Activated effector memory CD4-positive, alpha-beta T cell treated with Interleukin-2 at 50 U/mL for 16 hours (primary cell): ENCODE results near the gene PAPPA.

Experiments used
- DNase-seq: peaks from one replicate; pipeline ENCODE4 v3.0.0-alpha.2; 2020

PAPPA gene

GRCh38 chr9:116154334-116154975 lies 864 bp downstream of the PAPPA start:
- DNase-seq, result no peak

- no peak for DNase-seq
Observed at GRCh38 chr9:116154976-116155697, 1.5 kb downstream of the PAPPA start.

GRCh38 chr9:116155698-116156039 lies 2.1 kb downstream of the PAPPA start:
- no peak for DNase-seq

DNA sequence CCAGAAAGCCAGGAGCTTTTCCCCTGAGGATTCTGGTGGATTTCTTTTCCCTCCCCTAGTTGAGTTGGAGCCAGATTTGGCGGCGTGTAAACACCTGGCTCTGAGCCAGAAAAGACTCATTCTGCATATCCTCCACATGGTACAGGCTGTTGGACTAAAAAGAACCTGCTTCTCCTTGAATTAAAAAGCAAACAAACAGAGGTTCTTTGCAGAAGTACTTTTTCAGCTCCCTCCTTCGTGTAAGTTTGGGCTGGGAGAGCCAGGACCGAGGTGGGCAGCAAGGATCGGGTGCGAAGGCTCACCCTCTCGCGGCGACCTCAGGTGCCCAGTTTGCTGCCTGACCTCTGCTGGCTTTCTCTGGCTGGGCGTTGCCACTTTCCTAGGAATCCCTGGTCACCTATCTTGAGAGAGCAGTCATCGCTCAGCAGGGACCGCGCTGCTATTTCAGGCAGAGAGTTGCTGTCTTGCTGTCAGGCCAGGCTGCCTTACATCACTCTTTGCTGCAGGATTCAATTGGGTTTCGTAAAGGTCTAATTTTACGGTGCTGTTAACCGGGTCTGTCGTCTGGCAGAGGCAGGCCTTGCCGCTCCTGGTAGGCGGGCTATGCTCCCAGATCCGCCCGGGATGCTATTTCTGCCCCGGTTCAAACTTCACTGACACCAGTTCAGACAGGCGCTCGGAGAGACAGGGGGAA lies 3.2 kb downstream of the PAPPA start:
- DNase-seq, result no peak

DNA sequence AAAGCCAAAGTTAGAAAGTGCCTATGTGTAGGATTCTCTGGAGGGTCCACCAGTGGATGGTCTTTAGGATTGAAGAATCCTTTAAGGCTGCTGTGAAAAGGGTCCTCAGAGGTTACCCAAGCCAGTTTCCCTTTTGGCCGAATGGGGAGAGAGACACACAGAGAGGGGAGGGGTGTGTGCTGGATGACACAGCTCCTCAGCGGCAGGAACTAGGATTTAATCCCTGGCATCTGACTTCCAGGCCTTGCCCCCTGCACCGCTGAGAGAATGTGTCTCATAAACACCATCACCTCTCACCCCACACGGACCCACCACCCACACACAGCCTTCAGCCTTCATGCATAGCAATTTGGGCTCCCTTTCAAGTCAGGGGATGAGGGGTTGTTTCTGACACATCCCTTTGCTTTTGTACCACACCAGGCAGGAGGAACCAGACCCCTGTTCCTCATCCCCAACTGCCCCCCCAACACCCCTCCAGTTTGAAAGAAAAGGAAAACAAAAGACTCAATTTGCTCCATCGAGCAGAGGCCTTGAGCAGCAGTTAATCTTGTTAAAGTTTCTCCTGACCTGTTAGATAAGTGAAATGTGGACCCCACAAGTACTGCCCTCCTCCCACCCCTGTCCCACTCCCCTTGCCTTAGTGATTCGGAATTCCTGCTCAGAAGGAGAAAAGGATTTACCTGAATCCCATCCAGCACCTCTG lies 4.0 kb downstream of the PAPPA start:
- DNase-seq, result no peak

DNA sequence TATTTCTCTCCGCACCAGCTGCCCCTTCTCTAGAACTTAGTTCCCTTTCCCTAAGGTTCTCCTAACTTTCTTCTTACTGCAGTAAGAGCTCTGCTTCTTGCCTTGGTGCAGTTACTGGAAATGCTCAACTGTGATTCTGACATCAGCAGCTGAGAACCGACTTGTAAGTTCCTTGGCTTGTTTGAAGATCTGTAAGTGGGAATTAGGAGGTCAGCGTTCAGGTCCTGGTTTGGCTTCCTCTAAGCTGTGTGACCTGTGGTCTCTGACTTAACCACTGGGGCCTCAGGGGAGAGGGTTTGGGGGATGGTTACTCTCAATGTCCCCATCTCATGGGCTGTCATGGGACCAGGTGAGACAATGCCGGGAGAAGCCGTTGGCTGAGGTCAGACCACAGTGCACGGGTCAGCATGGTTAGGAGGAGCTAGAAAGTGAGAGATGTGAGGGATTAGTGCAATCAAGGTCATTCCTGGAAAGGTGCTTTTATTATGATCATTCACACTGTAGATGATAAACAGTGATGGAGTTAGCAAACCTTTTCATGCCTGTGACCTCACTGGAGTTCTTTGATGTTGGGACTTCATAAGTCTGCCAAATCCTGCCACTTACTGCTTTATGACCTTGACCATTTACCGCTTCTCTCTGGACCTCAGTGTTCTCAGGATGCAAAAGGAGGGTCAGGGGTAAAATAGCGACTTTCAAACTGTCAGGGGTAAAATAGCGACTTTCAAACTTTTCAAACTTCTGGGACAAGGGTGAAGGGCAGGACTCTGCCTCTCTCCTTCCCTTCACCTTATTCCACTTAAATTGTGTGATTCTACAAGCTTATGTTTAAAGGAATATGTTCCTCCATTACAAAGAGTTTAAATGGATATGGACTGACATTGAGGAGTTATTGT lies 7.3 kb downstream of the PAPPA start:
- no peak for DNase-seq

GRCh38 chr9:116162241-116162781 lies 8.7 kb downstream of the PAPPA start:
- no peak for DNase-seq

GRCh38 chr9:116163293-116164055 lies 9.9 kb downstream of the PAPPA start:
- DNase-seq, result no peak

GRCh38 chr9:116165912-116166311 lies 12.3 kb downstream of the PAPPA start:
- DNase-seq, result no peak

GRCh38 chr9:116166713-116167112 lies 13.1 kb downstream of the PAPPA start:
- no peak for DNase-seq

DNA sequence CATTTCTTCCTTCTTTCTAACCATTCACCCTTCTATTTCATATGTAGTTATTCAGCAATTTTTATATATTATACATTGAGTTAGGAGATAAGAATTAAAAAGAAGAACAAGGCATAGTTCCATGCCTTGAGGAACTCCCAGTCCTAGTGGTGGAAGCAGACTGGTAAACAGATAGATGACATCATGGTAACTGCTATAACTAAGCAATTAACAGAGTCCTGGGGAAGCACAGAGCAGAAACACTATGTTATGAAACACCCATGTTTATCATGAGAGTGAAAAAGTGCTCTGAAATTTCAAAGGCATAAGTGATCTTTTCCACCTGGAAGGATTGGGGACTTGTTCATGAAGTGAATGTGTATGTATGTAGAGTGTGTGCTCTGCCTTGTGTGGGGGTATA lies 14.6 kb downstream of the PAPPA start:
- DNase-seq, result no peak

GRCh38 chr9:116172216-116172615 lies 18.6 kb downstream of the PAPPA start:
- DNase-seq, result no peak

GRCh38 chr9:116174347-116174746 lies 20.8 kb downstream of the PAPPA start:
- DNase-seq, result no peak

DNA sequence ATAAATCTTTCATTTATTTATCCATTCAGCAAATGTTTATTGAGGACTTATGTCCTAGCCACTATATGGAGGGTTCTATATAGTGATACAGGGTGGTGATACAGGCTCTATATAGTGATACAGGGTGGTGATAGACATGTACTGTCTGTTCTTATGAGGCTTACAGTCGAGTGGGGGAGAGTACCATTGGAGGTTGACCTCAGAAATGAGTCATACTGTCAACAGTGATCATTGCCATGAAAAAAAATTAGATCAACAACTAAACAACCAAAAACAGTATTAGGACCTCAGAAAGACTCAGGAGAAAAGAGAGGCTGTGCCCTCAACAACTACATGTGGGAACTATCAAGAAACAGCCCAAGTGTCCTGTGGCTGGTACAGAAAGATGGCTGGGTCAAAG lies 22.0 kb downstream of the PAPPA start:
- no peak for DNase-seq

- DNase-seq, result no peak
Observed at GRCh38 chr9:116178481-116179211, 25.1 kb downstream of the PAPPA start.

- no peak for DNase-seq
Observed at GRCh38 chr9:116179568-116179967, 26.0 kb downstream of the PAPPA start.

- no peak for DNase-seq
Observed at GRCh38 chr9:116181853-116182610, 28.4 kb downstream of the PAPPA start.

- DNase-seq, result no peak
Observed at GRCh38 chr9:116182876-116183275, 29.3 kb downstream of the PAPPA start.

GRCh38 chr9:116187570-116188170 lies 34.1 kb downstream of the PAPPA start:
- no peak for DNase-seq

GRCh38 chr9:116189683-116190082 lies 36.1 kb downstream of the PAPPA start:
- no peak for DNase-seq
